Stimulated activated CD4-positive, alpha-beta T cell treated with anti-CD3 and anti-CD28 coated beads, TNF-alpha, amount 100 ng/mL, for 24 hours (primary cell): ENCODE data around the gene CFAP141.

Experiments
- DNase-seq, 3 experiments: peaks; one replicate each; pipeline ENCODE4 v3.0.0-alpha.2; 2020; ENCODE audit warnings: low read depth in 3 of 3

The CFAP141 gene

DNA sequence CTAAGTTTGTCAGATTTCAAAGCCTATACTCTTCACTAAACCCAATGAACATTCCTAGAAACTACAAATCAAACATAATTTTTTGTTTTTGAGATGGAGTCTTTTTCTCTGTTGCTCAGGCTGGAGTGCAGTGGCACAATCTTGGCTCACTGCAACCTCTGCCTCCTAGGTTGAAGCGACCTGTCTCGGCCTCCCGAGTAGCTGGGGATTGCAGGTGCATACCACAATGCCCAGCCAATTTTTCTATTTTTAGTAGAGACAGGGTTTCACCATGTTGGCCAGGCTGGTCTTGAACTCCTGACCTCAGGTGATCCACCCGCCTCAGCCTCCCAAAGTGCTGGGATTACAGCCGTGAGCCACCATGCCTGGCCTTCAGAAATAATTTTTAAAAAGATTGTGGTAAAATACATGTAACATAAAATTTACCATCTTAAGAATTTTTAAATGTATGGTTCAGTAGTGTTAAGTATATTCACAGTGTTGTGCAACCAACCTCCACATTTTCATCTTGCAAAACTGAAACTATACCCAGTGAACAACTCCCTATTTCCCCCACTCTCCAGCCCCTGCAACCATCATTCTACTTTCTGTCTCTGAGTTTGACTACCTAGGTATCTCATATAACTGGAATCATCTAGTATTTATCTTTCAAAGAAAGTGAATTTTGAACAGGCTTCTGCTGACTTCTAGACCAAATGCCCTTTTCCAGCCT, 2.7 kb upstream of the CFAP141 start:
- no peak for DNase-seq

DNA sequence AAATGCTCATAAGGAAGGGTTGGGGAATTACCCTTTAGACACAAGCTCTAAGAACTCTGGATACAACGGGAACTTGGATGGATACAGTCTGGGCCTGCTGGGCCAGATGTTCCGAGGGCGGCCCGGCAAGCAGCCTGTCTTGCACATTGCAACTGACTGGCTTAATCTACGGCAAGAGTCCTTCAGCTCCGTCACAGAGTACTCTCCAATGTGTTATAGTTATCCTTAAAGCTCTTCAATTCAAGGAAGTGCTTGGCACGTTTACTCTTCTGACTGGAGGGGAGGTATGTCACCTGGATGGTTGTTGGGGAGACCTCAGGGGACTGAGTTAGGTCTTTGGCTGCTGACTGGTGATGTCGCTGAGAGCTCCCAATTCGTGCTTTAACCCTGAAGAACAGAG, 1.1 kb upstream of the CFAP141 start:
- no peak for DNase-seq

DNA sequence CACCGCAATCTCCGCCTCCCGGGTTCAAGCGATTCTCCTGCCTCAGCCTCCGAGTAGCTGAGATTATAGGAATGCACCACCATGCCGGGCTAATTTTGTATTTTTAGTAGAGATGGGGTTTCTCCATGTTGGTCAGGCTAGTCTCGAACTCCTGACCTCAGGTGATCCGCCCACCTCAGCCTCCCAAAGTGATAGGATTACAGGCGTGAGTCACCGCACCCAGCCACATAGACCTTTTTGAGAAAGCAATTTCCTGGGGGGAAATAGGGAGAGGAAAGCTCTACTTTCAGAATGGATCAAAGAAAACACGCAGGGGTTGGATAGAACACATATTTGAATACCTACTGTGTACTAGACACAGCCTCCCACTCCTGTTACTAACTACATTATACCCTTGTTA, 355 bp downstream of the CFAP141 start:
- DNase-seq: peak in 1 of 3 experiments; percentile 38

DNA sequence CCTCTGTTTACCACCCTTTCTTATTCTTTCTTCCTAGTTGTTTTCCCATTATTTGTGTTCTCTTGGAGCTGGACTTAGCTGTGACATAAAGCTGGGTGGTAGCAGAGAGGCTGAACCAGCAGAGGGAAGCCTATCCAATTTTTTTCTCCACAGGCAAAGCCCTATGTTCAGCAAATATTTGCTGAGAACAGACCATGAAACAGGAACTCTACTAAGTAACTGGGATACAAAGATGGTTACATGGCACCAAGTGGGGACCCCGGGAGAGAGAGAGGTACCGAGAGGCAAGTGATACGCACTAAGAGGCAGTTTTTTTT, 6.6 kb downstream of the CFAP141 start:
- no peak for DNase-seq

DNA sequence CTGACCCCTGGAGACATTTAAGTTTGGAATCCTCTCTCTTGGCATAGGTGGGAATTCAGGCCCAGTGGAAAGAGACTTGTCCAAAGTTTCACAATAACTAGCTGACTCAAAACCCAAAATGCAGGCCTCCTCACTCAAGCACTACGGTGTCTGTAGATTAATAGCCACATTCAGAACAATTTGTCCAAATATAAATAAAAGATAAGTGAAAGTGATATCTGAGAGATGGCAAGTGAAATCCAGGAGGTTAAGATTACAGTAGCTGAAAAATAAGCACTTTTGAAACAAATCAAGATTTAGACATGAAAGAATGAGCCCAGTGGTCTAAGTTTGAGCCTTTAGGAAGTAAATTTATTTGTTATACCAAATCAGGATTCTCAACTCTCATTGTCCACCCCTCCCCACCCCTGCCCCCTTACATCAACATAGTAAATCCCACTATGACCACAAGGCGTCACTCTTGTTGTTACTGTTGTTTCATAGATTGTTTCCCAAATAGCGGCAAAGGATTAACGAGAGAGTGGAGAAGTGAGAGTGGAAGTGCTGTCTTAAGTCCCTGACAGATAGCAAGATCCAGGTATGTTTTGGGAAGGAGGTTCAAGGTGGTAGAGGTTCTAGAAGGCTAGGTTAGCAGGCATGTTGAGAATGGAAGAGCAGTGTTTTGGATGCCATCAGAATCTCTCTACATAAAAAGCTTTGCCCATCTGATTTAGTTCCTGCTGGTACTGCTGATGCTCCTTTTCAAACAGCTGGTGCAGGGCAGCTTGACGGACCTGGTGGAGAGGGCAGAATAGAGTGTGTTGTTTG, 7.2 kb downstream of the CFAP141 start:
- peak in 1 of 3 experiments; percentile 27 for DNase-seq

DNA sequence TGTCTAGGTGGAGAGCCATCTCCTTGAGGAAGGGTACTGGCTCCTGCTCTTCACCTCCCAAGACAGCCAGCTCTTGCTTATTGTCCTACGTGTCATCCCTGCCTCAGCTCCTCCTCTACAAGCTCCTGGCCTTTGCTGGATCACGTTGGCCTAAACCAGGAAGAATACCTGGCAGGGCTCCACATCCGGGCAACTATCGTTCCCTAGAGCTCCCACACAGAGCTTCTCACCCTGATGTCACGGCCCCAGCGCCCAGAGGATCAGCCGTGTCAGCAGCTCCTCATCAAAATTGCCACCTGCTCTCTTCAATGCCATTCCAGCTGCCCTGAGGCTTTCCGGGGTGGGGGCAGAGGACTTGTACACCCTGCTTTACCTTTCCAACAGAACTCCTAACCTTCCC, 12.3 kb downstream of the CFAP141 start:
- DNase-seq: no peak

DNA sequence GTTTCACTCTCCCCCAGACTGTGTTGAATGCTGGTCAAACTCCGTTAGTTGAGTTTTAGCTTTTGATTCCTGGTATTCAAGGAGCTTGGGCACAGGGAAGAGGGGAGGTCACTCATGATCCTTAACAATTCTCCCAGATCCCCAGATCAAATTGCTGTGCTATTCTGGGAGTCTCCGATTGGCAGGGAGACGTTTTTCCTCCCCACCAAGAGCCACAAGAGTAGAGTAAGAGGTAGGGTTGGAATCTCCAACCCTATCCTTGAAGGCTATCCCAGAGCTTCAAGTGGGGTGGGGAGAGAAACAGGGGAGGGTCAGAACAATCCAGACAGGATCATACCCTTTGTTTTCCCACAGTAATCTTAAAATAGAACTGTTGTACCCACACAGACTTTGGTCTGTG, 13.7 kb downstream of the CFAP141 start:
- no peak for DNase-seq

DNA sequence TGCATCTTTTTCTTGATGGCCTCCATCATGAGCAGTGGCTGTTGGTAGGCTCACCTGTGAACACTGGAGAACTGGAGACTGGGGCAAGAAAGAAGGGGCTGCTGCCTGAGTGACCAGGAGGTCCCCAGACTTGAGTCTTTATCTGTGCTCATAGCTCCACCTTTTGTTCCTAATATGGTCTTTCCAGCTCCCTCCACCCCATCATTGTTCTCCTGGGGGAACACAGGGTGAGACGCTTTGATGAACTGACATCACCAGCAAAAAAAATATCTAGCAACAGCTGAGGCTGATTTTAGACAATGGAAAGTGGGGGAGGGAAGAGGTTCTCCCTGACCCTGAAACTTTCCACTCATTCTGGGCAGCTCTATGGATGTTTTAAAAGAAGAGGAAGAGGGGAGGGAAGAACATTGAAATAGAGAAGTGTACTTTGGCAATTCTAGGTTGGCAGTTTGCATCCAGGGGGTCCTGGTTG, 14.1 kb downstream of the CFAP141 start, which contains the start of gene TPM3:
Gene TPM3, minus strand, starts transcription at position 111 of the 472 bp plus-strand sequence. Its CDS starts 82 bp downstream, at position 29.
- no peak for DNase-seq

DNA sequence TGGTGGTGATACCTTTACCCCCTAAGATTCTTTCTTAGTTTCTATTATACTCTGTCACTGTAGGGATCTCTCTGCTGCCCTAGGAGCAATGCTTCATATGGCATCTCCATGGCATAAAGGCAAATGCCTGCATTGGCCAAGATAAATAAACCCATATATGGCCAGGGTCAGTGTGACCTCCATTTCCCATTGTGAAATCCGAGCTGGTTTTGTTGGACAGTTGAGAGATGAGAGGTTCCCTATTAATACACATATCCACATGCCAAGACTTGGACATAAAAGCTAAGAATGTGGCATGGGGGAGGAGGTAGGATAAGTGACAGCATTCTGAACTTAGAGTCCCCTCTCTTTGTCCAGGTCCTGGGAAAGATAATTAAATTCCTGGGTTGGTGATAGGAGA, 15.6 kb downstream of the CFAP141 start:
- no peak for DNase-seq

DNA sequence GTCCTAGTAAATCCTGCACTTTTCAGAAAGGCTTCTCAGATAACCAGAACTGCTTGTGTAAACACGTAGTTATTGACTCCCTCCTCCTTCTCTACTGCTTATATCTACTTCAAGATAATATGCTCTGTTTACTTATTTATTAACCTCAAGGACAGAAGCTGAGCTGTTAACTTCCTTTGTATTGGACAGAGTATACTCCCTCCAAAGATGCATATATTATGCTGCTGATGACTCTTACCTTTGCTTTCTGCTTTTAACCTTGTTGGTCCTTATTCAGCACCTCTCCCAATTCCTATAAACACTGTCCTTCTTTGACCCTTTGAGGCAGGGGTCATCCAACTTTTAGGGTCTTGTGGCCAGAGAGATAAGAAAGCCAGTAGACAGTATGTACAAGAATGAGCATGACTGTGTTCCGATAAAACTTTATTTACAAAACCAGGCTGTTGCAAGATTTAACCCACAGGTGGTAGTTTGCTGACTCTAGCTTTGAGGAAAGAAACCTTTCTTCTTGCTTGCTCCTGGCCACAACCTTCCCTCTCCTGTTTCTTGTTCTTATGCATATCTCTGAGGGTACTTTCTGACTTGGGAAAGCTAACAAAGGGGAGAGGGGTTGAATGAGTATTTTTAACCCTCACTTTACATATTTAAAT, 19.2 kb downstream of the CFAP141 start:
- DNase-seq: no peak

DNA sequence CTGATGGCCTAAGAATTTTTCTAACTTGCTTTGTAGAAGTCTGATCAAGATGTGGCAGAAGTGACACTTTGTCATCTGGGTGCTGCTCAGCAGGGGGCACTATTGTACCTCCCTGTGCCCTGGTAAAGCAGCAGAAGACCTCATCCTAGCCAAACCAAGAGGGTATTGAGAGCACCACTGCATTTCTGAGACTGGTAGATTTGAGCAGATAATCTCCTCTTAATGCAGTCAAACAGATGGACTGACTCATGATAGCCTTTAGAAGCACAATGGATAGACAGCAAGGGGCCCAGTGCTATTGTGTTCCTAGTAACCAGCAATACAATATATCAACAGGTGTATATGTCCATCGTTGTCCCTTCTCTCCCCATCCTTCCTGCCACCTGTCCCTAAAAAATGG, 20.0 kb downstream of the CFAP141 start:
- DNase-seq: peak; percentile 47 to 64 (median 47)

DNA sequence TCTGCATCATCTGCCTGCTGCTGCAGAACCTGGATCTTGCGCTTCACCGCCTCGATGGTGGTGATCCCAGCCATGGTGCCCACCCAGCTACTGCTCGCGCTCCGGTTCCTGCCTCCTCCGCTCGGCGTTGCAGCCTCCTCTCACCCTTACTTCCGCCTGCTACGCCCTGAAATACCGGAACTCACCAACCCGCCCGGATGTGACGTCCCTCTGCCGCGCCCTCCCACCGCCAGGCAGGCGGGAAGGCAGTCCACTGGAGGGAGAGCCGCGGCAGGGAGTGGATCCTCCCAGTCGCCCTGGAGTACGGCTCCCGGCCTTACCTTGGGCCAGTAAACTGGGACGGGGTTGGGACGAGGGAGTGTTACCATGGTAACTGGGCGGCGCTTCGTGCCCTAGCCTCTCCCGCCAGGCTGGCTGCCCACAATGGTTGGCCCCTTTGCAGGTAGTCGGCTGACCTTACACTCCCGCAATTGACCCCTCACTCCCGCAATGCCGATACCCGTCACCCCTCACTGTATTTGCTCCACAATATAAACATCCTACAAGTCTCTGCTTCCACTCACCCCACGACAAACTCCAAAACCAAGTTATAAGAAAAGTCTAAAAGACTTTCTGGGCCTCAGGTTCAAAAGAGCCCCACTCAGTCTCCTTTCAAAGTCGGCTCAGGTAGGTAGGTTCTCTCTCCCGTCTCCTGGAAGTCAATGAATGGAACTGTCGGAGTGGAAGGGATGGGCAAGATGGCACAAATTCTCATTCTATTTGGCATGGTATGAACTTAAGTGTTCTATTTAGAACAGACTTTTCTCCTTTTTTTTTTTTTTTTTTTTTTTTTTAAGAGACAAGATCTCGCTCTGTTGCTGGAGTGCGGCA, 22.9 kb downstream of the CFAP141 start:
- DNase-seq: peak; percentile 93 to 96 (median 94)

DNA sequence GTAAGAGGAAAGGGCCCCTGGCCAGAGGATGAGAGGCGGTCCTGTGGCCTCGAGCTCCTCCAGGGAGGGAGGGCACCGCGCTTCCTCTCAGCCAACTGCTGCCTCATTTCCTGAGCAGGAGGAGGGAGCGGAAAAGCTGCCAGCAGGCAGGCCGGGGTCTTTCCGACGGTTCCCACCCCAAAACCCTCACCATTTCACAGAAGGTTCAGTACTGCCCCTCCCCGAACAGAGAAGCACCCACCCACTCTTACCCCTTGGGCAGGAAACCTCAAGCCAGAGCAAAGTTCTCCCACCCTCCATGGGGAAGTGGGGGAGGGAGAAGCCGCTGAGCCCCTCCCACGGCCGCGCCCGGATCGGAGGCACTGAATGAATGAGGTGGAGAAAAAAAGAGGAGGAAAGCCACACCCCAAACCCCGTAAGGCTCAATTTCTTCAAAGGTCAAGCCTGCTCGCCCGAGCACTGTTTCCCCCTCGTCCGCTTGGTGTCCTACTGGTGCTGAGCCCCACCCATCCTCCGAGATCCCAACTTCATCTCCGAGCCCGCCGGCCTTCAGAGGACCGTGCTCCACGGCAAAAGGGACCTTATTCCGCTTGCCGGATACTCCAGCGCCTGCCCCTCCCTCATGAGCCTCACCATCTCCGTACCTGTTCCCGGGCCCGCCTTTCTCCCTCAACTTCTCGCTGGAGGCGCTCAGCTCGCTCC, 23.6 kb downstream of the CFAP141 start:
- DNase-seq: peak; percentile 60 to 85 (median 65)

DNA sequence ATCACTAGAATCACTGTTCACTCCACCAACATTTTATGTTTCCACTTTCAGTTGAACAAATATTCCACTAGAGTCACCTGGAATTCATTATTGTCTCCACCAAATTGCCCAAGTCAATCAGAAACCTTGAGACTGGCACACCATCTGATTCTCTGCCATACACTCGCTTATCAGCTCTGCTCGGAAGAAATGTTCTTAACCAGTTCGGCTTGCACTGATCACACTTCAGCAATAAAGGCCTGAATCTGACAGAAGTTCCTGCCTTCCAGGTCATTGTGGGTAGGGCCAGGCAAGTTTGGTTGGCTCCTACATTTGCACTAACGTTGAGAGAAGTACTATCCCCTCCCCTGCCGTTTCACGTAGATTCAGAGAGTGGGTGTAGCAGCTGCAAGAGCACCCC, 24.2 kb downstream of the CFAP141 start:
- no peak for DNase-seq

DNA sequence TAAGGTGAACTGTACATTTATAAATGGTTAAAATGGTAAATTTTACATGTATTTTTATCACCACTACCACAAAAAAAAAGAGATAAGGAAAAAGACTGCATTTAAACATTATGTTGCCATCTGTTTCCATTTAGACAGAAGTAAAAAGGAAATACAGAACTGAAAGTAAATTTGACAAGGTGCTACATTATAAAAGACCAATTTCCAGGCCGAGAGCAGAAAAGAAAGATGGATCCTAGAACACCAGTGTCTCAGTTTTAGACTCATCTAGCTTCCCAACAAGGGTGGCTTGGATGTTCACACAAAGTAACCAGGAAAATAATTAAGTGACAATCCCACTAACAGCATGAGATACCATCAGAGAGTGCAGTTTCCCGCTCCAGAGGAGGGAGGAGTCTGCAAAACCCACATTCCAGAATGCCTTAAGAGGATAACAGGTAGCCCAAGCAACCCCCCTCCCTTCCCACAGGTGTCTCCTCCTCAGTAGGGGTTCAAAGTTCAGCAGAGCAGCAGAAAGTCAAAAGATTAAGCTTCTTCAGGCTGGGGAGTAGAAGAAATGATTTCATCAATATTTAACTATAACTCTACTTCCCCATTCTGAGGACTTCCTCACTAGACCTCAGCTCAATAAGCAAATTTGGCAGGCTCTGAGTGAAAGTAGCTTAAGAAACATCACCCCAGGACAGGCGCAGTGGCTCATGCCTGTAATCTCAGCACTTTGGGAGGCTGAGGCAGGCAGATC, 26.0 kb downstream of the CFAP141 start:
- no peak for DNase-seq

DNA sequence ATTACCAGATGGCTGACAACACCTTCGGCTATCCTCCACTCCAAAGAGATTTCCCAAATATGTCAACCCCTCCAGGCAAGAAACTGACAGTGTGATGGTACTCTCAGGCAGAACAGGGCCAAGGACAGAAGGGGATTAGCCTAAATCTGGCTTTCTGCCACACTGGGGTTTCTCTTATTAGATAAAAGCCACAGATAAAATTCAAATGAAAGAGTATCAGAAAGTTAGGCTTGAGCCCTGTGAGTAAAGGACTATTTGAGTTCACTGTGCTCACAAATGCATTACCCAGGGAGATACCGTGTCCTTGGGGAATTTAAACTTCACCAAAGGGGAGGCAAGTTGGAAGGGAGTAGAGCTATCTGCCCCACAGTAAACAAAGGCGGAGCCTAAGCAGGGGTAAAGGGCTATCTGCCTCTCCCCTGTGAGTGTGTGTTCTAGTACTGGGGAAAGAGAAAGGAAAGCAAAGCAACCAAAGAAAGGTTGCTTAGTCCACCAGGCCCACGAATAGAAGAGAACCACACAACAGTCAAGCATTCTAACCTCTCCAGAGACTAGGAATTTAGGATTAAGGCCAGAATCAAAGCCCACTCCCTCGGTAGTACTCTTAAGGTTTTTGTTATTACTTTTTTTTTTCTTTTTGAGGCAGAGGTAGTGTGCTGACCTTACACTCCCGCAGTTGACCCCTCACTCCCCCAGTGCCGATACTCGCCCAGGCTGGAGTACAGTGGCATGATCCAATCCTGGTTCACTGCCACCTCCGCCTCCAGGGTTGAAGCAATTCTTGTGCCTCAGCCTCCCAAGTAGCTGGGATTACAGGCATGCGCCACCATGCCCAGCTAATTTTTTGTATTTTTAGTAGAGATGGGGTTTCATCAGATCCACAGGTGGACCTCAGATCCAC, 27.0 kb downstream of the CFAP141 start:
- DNase-seq: no peak

DNA sequence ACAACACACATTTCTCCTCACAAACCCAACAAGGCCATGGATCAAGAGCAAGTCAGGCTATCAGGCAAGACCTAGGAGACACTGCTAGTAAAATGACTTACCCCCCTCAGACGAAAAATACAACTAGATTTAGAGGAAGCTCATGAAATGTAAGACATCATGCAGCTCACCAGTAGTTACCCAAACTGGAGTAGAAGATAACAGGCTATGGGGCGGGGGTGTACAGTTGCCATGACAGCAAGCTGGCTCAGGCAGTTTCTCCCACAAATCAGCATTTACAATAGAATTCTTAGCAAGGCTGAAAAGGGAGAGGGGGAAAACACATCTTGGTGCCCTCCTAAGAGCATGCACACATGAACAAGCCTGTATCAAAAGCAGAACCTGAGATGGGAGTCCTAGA, 28.1 kb downstream of the CFAP141 start:
- DNase-seq: no peak

DNA sequence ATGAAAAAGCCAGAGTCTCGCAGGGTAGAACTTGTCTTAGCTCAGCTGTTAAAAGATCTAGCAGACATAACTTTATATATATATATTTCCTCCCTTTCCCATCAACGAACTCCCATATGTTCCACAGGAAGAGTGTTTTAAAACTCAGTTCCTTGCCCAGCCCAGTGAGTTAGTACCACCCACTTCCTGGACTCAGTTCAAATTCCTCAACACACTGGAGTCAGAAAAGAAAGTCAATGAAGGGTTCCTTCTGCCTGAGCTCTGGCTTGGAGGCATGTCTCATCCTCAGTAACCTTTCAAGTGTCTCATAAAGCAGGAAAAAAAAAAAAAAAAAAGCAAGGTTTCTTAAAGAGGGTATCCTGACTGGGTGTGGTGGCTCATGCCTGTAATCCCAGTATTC, 29.8 kb downstream of the CFAP141 start:
- no peak for DNase-seq

DNA sequence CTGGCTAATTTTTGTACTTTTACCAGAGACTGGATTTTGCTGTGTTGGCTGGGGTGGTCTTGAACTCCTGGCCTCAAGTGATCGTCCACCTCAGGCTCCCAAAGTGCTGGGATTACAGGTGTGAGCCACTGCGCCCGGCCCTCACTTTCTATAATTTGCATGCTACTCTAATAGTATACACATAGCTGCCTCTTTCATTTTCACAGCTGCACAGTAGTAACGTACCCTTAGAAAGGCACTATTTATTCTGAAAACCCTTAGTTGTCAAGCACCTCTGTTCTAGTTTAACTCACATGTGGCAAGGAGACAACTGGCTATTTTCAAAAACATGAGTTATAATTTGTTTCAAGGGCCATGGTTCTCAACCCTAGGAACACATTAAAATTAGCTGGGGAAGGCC, 31.5 kb downstream of the CFAP141 start:
- DNase-seq: no peak
